ENCODE measurements around the gene EEF1AKMT3. TPM values are rescaled to one million over a fixed set of nuclear protein-coding genes. Genes with fewer than 3 reads are reported as not detected.

Gene EEF1AKMT3
- total and polyA plus RNA-seq, 8 donors: 3.3 to 61.4 (median 9.2) TPM

- peaks cover under 1 to 39% (median 13%) of the 10 kb centered on the region in 4 donors for H3K36me3 ChIP-seq
- H3K4me3 ChIP-seq: peak overlapping the region; percentile 55 to 68 (median 60)
- 12 to 29% (median 16%) methylated on average over 35 to 79 of the region's 79 CpGs for WGBS, 5 donors
- H3K27ac ChIP-seq: peak overlapping the region; percentile 10 to 75 (median 67)
- TF ChIP-seq CTCF (IDR thresholded peaks at IDR 0.05) (peak in 5 of 7 experiments; percentile 33 to 68 (median 50)), POLR2AphosphoS5 (IDR thresholded peaks at IDR 0.05) (peak in 1 of 3 donors; percentile 2), POLR2A (IDR thresholded peaks at IDR 0.05) (no peak)
- H3K27me3 ChIP-seq: peaks cover 0 to 67% (median 0%) of the 10 kb centered on the region in 3 donors
- no peaks in the 10 kb centered on the region for H3K9me3 ChIP-seq
- intact Hi-C loops (cut with DNase I; ENCODE audit: low total_unique reads): no loop called here
- peaks cover 19 to 27% (median 22%) of the 10 kb centered on the region in 4 donors for H3K4me1 ChIP-seq
- DNase-seq: peak; percentile 74 to 94
These were observed 46.1 kb upstream of the EEF1AKMT3 start for GRCh38 chr12:57726151-57726883.

GRCh38 chr12:57726884-57727757 lies 45.3 kb upstream of the EEF1AKMT3 start:
- no peaks in the 10 kb centered on the region for H3K9me3 ChIP-seq
- 24 to 35% (median 30%) methylated on average over 50 to 76 of the region's 76 CpGs for WGBS, 5 donors
- peak overlapping the region; percentile 55 to 68 (median 60) for H3K4me3 ChIP-seq
- peaks cover 0 to 72% (median 0%) of the 10 kb centered on the region in 3 donors for H3K27me3 ChIP-seq
- no peak for TF ChIP-seq POLR2AphosphoS5 (IDR thresholded peaks at IDR 0.05)
- TF ChIP-seq EP300 (IDR thresholded peaks at IDR 0.05): no peak
- peak in 4 of 7 experiments; percentile 13 to 35 (median 30) for TF ChIP-seq CTCF (IDR thresholded peaks at IDR 0.05)
- no peak for TF ChIP-seq POLR2A (IDR thresholded peaks at IDR 0.05)
- H3K36me3 ChIP-seq: peaks cover 0 to 36% (median 5%) of the 10 kb centered on the region in 4 donors
- peak; percentile 47 to 70 for DNase-seq
- intact Hi-C loops (cut with DNase I; ENCODE audit: low total_unique reads): no loop called here
- peak overlapping the region; percentile 10 to 75 (median 67) for H3K27ac ChIP-seq
- H3K4me1 ChIP-seq: peaks cover 19 to 27% (median 22%) of the 10 kb centered on the region in 4 donors

GRCh38 chr12:57727758-57728395 lies 44.5 kb upstream of the EEF1AKMT3 start:
- Histone ChIP-seq H3K27me3 (peaks cover 0 to 78% (median 0%) of the 10 kb centered on the region in 3 donors), H3K27ac (no peak overlapping the region), H3K9me3 (no peaks in the 10 kb centered on the region), H3K36me3 (peaks cover 0 to 42% (median 5%) of the 10 kb centered on the region in 4 donors), H3K4me1 (peaks cover 19 to 27% (median 22%) of the 10 kb centered on the region in 4 donors), H3K4me3 (no peak overlapping the region)
- TF ChIP-seq POLR2AphosphoS5 (IDR thresholded peaks at IDR 0.05) (no peak), POLR2A (IDR thresholded peaks at IDR 0.05) (no peak), EP300 (IDR thresholded peaks at IDR 0.05) (no peak), CTCF (IDR thresholded peaks at IDR 0.05) (no peak)
- intact Hi-C loops (cut with DNase I; ENCODE audit: low total_unique reads): no loop called here
- DNase-seq: peak in 1 of 2 donors; percentile 42
- 43 to 58% (median 48%) methylated on average over 21 of the region's 21 CpGs for WGBS, 5 donors

All from stomach (tissue), 9 donors.